Transverse colon (tissue), 4 donors: ENCODE measurements around the gene KRT37.

Experiments used
- CTCF ChIP-seq, 5 experiments: fragments of 200-600 bp in 3 of 5; fragments of 450-650 bp in 2 of 5; sonication (generic) in 3 of 5; IDR thresholded peaks; 1 replicate in 2 of 5; 2 replicates in 3 of 5; pipeline ENCODE4 v1.5.1; 2016 to 2017; ENCODE audit warnings: antibody characterized with exemption in 5 of 5, inconsistent platforms in 3 of 5, mild to moderate bottlenecking in 2 of 5, moderate library complexity in 1 of 5
- EP300 ChIP-seq: sonication (generic); formaldehyde crosslinking; IDR thresholded peaks from one replicate; pipeline ENCODE4 v1.6.1; 2017; ENCODE audit warnings: antibody characterized with exemption, low read depth
- POLR2A ChIP-seq: fragments of 450-650 bp; IDR thresholded peaks from one replicate; pipeline ENCODE4 v1.6.1; 2016; ENCODE audit warnings: antibody characterized with exemption, mild to moderate bottlenecking, moderate library complexity
- POLR2AphosphoS5 ChIP-seq, 3 donors: sonication (generic); formaldehyde crosslinking; IDR thresholded peaks; one replicate each; pipeline ENCODE4 v1.6.1; 2016; ENCODE audit warnings: antibody characterized with exemption in 3 of 3

- no peak for TF ChIP-seq CTCF (IDR thresholded peaks at IDR 0.05)
- no peak for TF ChIP-seq POLR2A
- TF ChIP-seq POLR2AphosphoS5 (IDR thresholded peaks at IDR 0.05), result no peak
- no peak for TF ChIP-seq EP300
These were observed 17.2 kb downstream of the KRT37 start for GRCh38 chr17:41407226-41407625.
